Spleen (tissue), 7 donors: ENCODE results near the gene PRKCE.

ENCODE experiments used
- CTCF ChIP-seq, 11 experiments: fragments of 200-600 bp in 7 of 11; fragments of 450-650 bp in 4 of 11; sonication (generic) in 4 of 11; IDR thresholded peaks in 8 of 11; conservative IDR thresholded peaks in 3 of 11; 1 replicate in 7 of 11; 2 replicates in 4 of 11; pipeline versions ENCODE4 v1.4.0 to v1.8.0; 2016 to 2021; ENCODE audit warnings: antibody characterized with exemption in 11 of 11, inconsistent platforms in 4 of 11, mild to moderate bottlenecking in 1 of 11
- POLR2A ChIP-seq, 3 donors: fragments of 450-650 bp; IDR thresholded peaks; one replicate each; pipeline ENCODE4 v1.5.1; 2017; ENCODE audit warnings: antibody characterized with exemption in 3 of 3, mild to moderate bottlenecking in 1 of 3
- POLR2AphosphoS5 ChIP-seq, 3 donors: sonication (generic); formaldehyde crosslinking; IDR thresholded peaks; one replicate each; pipeline ENCODE4 v1.5.1; 2017; ENCODE audit warnings: antibody characterized with exemption in 3 of 3
- donor health status: DM: no; HTN: no; CAD: no; lungs with moderate emphysema.
- donor health status: DM: no; HTN: no; CAD: no.
- donor health status: DM: no; HTN: no; CAD: no.

DNA sequence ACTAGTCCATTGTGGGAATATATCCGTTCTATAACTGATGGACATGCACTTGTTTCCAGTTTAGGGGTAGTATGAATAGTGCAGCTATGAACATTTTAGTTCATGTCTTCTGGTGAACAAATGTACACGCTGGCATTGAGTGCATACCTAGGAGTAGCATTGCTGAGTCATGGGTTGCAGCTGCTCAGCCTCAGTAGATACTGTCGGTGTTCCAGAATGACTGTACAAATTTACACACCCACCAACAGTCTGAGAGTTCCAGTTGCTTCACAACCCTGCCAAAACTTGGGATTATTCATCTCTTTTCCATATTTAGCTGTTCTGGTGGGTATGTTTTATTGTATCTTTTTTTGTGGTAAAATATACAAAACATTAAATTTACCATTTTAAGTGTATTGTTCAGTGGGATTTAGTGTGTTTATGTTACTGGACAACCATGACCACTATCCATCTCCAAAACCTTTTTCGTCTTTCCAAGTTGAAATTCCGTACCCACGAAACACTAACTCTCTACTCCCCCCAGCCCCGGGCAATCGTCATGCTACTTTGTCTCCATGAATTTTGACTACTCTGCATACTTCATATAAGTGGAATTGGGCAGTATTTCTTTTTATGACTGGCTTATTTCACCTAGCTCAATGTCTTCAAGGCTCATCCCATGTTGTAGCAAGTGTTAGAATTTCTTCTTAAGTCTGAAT is 281.0 kb downstream of the PRKCE start:
- TF ChIP-seq CTCF (IDR thresholded peaks at IDR 0.05 in 8 of 11, conservative IDR thresholded peaks at IDR 0.05 in 3 of 11) = no peak
- TF ChIP-seq POLR2AphosphoS5 (IDR thresholded peaks at IDR 0.05) = no peak
- TF ChIP-seq POLR2A (IDR thresholded peaks at IDR 0.05) = no peak
